Breast epithelium (tissue), 3 donors: ENCODE results near the gene RFNG.

Source experiments
- CTCF ChIP-seq, 3 donors: fragments of 450-650 bp; IDR thresholded peaks; one replicate each; pipeline ENCODE4 v1.5.1; 2016 to 2017; ENCODE audit warnings: antibody characterized with exemption in 3 of 3, mild to moderate bottlenecking in 3 of 3, moderate library complexity in 3 of 3
- POLR2AphosphoS5 ChIP-seq, 3 donors: sonication (generic); formaldehyde crosslinking; IDR thresholded peaks; one replicate each; pipeline ENCODE4 v1.6.1; 2017; ENCODE audit warnings: antibody characterized with exemption in 3 of 3

DNA sequence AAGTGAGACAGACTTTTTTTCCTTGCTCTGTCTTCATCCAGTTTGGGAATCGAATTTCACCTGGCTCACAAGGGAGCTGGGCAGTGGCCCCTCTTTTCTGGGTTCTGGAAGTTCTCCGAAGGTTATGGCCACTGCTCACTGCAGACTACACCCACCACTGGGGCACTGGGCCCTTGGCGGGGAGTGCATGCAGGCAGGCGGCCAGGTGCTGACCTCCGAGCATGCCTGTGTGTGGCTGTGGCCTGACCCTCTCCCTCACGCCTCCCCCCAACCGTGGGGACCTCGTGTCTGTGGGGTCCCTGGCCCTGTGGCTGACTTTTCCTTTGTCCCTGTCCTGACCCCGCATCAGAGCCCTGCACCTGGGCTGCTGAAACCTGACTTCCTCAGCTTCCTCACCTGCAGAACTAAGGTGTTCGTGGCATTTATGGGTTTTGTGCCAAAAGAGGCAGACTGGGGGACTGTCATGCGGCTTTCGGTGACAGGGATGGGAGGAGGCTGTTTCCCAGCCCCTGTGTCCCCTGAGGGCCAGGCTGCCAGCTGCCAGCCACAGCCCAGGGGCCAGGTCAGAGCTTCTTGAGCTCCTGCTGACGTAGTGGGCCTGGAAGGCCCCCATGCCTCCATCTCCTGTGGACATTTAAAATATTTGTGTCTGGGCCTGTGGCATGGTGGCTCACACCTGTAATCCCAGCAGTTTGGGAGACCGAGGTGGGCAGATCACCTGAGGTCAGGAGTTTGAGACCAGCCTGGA lies 52.7 kb downstream of the RFNG start:
- TF ChIP-seq POLR2AphosphoS5 (IDR thresholded peaks at IDR 0.05), result no peak
- no peak for TF ChIP-seq CTCF (IDR thresholded peaks at IDR 0.05)
